RWPE1 (cell line): ENCODE measurements around the gene FUT7.

ENCODE experiments used
- CTCF ChIA-PET: fragments of 350-600 bp; sonication (Branson Sonifier 250); formaldehyde crosslinking; extraction: SDS; loops from one replicate; lab custom pipeline; 2021; lab: Yijun Ruan, JAX
- POLR2A ChIA-PET: fragments of 400-600 bp; formaldehyde crosslinking; extraction: SDS; loops from one replicate; lab custom pipeline; 2020; ENCODE audit warnings: antibody characterized with exemption; ENCODE audit not compliant: low non-redundant PET; lab: Yijun Ruan, JAX
- DNase-seq: peaks from one replicate; pipeline ENCODE4 v3.0.0; 2012; ENCODE audit warnings: low spot score
- H3K27ac ChIP-seq: fragments of 450-650 bp; 2 replicates; pipeline ENCODE4 v1.5.1; 2017
- TF ChIP-seq, protein P1 (sequence below): fragments of 450-650 bp; conservative IDR thresholded peaks from 2 replicates; pipeline ENCODE4 v1.5.1; 2017; ENCODE audit warnings: low read depth, mild to moderate bottlenecking

The FUT7 gene

DNA sequence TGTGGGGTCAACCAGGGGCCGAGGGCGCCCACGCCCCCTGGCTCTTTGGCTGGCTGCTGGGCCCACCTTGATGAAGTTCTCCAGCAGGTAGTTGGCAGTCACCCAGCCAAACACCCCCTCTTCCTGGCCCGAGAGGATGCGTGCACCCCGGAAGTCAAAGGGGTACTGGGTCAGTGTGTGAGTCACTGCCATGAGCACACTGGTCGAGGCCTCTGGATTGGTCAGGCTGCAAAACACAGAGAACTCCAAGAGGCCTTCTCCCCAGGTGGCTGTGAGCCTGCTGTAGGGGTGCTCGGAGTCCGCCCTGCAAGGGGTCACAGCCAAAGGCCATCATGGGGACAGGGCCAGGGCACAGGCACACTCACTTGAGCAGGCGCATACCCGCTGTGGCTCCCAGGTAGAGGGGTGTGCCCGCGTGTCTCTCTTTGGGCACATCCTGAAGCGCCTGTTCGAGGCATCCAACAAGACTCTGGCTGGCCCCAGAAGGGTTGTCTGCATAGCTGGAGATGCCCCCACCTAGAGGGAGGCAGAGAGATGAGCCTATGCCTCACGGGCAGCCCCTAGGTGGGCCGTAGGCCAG, 19.3 kb upstream of the FUT7 start:
- CTCF ChIA-PET, result interaction anchor here (0.6 to 0.7 kb wide), 2 partner anchors 17 to 33 kb away, joined by 3 read pairs; no protein-coding TSS in a partner anchor
- TF ChIP-seq, protein P1, sequence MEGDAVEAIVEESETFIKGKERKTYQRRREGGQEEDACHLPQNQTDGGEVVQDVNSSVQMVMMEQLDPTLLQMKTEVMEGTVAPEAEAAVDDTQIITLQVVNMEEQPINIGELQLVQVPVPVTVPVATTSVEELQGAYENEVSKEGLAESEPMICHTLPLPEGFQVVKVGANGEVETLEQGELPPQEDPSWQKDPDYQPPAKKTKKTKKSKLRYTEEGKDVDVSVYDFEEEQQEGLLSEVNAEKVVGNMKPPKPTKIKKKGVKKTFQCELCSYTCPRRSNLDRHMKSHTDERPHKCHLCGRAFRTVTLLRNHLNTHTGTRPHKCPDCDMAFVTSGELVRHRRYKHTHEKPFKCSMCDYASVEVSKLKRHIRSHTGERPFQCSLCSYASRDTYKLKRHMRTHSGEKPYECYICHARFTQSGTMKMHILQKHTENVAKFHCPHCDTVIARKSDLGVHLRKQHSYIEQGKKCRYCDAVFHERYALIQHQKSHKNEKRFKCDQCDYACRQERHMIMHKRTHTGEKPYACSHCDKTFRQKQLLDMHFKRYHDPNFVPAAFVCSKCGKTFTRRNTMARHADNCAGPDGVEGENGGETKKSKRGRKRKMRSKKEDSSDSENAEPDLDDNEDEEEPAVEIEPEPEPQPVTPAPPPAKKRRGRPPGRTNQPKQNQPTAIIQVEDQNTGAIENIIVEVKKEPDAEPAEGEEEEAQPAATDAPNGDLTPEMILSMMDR, result no peak

DNA sequence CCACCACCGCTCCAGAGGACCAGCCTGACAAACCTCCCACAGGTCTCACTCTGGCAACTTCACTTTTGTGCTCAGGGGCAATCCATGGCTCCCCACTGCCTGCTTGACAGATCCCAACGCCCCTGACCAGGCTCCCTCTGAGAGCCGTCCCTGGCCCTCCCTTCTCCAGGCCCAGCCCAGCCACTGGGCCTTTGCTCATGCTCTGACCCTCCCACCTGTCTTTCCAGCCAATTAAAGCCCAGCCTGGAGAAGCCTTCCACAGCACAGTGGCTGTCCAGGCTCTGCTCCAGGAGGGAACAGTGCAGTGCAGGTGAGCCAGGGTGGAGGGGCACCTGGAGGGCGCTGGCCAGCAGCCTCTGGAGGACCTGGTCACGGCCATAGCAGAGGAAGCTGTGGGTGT, 18.7 kb upstream of the FUT7 start:
- DNase-seq, result no peak
- H3K27ac ChIP-seq, result no peak overlapping the region; the same call in 1 of the 2 replicates
- ChIA-PET CTCF (interaction anchor here (0.6 to 0.9 kb wide), 4 partner anchors 9 to 45 kb away, joined by 3 to 4 read pairs (median 3); no protein-coding TSS in a partner anchor), POLR2A (no interaction called here)
- TF ChIP-seq, protein P1, result no peak

More for the DNA sequence above, 19.3 kb upstream of the FUT7 start:
- POLR2A ChIA-PET, result no interaction called here
- peak overlapping the region; percentile 7; the same call in 1 of the 2 replicates for H3K27ac ChIP-seq
- DNase-seq, result no peak

GRCh38 chr9:137049544-137050449, 17.9 kb upstream of the FUT7 start:
- TF ChIP-seq, protein P1, result peak; percentile 70
- H3K27ac ChIP-seq, result peak overlapping the region; percentile 4; the same call in 1 of the 2 replicates
- ChIA-PET POLR2A (no interaction called here), CTCF (interaction anchor here (0.5 to 4.4 kb wide), 12 partner anchors 8 to 554 kb away, joined by 3 to 63 read pairs (median 5); partner anchors contain the start of genes ABCA2 and SAPCD2)
- DNase-seq, result no peak

DNA sequence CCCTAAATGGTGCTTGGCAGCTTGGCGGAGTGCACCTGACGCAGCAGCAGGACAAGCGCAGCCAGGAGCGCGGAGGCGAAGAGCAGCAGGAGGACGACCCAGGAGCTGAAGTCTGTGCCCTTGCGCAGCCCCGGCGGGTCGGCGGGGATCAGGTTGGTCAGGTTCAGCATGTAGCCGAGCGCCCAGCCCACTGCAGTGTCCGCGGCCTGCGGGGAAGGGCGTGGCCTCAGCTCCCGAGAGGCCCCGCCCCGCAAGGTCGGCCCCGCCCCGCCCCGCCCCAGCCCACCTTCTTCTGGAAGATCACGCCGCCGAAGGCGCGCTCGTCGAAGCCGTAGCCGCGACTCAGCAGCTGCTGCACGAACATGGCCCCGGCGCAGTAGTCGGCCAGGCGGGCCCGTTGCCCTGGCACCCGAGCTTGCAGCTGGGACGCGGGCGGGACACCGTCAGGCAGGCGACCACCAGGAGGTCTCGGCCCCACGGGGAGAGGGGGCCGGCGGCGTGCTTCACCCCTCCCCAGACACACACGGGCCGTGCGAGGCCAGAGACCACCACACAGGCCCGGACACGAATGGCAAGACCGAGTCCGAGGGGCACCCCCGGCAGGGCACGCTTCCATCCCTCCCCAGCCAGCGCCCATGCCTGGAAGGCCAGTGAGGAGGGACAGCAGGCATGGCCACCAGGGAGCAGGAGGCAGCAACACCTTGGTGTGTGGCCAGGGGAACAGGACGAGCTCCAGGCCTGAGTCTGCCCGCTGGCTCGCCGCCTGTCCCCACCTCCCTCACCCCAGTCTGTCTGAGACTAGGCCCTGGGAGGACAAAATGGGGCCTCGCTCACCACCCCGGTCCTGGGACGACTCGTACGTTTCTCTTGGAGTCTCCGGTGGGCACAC, 17.0 kb upstream of the FUT7 start:
- CTCF ChIA-PET, result interaction anchor here (0.5 to 4.4 kb wide), 13 partner anchors 10 to 553 kb away, joined by 3 to 63 read pairs (median 5); partner anchors contain the start of genes ABCA2, CYSRT1 and SAPCD2
- peak overlapping the region; percentile 4; the same call in 1 of the 2 replicates for H3K27ac ChIP-seq
- POLR2A ChIA-PET, result no interaction called here
- TF ChIP-seq, protein P1, result no peak
- no peak for DNase-seq

GRCh38 chr9:137046088-137046787, 14.3 kb upstream of the FUT7 start, which contains the start of gene NPDC1:
Gene NPDC1 (minus strand): TSS chr9:137046177. CDS start chr9:137045989, 188 bp downstream.
- ChIA-PET POLR2A (interaction anchor here (0.6 to 1.1 kb wide), 3 partner anchors 37 to 159 kb away, joined by 3 to 6 read pairs (median 4); no protein-coding TSS in a partner anchor), CTCF (interaction anchor here (0.5 to 4.4 kb wide), 39 partner anchors 10 to 531 kb away, joined by 3 to 76 read pairs (median 5); partner anchors contain the start of genes LCN8, MAN1B1, SAPCD2 and UAP1L1)
- DNase-seq, result peak; percentile 95
- TF ChIP-seq, protein P1, result peak; percentile 99
- peak within 1 kb of the TSS; percentile 48 for H3K27ac ChIP-seq
